ENCODE data around the gene SRSF3.

Gene SRSF3

GRCh38 chr6:36638579-36638978, 44.4 kb downstream of the SRSF3 start:
- no peak for TF ChIP-seq CTCF (IDR thresholded peaks at IDR 0.05; ENCODE audit: low read length)
- no peak for TF ChIP-seq EZH2 (IDR thresholded peaks at IDR 0.05; ENCODE audit: borderline replicate concordance, low read length)
- no peaks in the 10 kb centered on the region for H4K20me1 ChIP-seq (ENCODE audit: insufficient read depth, low read length)

GRCh38 chr6:36639171-36639808, 45.1 kb downstream of the SRSF3 start:
- Histone ChIP-seq H4K20me1 (ENCODE audit: insufficient read depth, low read length) (no peaks in the 10 kb centered on the region), H3K79me2 (ENCODE audit: insufficient read depth, low read length) (no peaks in the 10 kb centered on the region), H3K36me3 (ENCODE audit: insufficient read depth, low read length) (no peaks in the 10 kb centered on the region), H3K4me3 (ENCODE audit: low read depth, low read length, poor library complexity, severe bottlenecking) (no peak overlapping the region), H3K9me2 (ENCODE audit: low read depth, low read length) (no peaks in the 10 kb centered on the region), H3K27ac (ENCODE audit: low read depth, low read length, poor library complexity, severe bottlenecking) (no peak overlapping the region), H3K9me3 (ENCODE audit: low read length) (no peaks in the 10 kb centered on the region), H3K27me3 (ENCODE audit: insufficient read depth, low read length) (no peaks in the 10 kb centered on the region), H3K4me2 (ENCODE audit: low read length) (no peak overlapping the region), H3F3A (ENCODE audit: insufficient read depth, low read length) (no peaks in the 10 kb centered on the region), H3K4me1 (ENCODE audit: insufficient read depth, low read length, severe bottlenecking) (no peaks in the 10 kb centered on the region), H3K9ac (ENCODE audit: low read length) (no peak overlapping the region), H2AFZ (ENCODE audit: low read length) (no peak overlapping the region)
- no peak for TF ChIP-seq CTCF (IDR thresholded peaks at IDR 0.05; ENCODE audit: low read length)

More at GRCh38 chr6:36638579-36638978, 44.4 kb downstream of the SRSF3 start:
- Histone ChIP-seq H3K4me3 (ENCODE audit: low read depth, low read length, poor library complexity, severe bottlenecking) (no peak overlapping the region), H2AFZ (ENCODE audit: low read length) (no peak overlapping the region), H3K4me1 (ENCODE audit: insufficient read depth, low read length, severe bottlenecking) (no peaks in the 10 kb centered on the region), H3K36me3 (ENCODE audit: insufficient read depth, low read length) (no peaks in the 10 kb centered on the region), H3K9ac (ENCODE audit: low read length) (no peak overlapping the region), H3K27me3 (ENCODE audit: insufficient read depth, low read length) (no peaks in the 10 kb centered on the region), H3F3A (ENCODE audit: insufficient read depth, low read length) (no peaks in the 10 kb centered on the region), H3K9me2 (ENCODE audit: low read depth, low read length) (no peaks in the 10 kb centered on the region), H3K9me3 (ENCODE audit: low read length) (no peaks in the 10 kb centered on the region), H3K79me2 (ENCODE audit: insufficient read depth, low read length) (no peaks in the 10 kb centered on the region), H3K4me2 (ENCODE audit: low read length) (no peak overlapping the region), H3K27ac (ENCODE audit: low read depth, low read length, poor library complexity, severe bottlenecking) (no peak overlapping the region)

GRCh38 chr6:36641543-36641942, 47.4 kb downstream of the SRSF3 start:
- Histone ChIP-seq H4K20me1 (ENCODE audit: insufficient read depth, low read length) (no peaks in the 10 kb centered on the region), H3K27ac (ENCODE audit: low read depth, low read length, poor library complexity, severe bottlenecking) (no peak overlapping the region), H3K79me2 (ENCODE audit: insufficient read depth, low read length) (no peaks in the 10 kb centered on the region), H3K4me3 (ENCODE audit: low read depth, low read length, poor library complexity, severe bottlenecking) (no peak overlapping the region), H3K9me3 (ENCODE audit: low read length) (no peaks in the 10 kb centered on the region), H3K27me3 (ENCODE audit: insufficient read depth, low read length) (no peaks in the 10 kb centered on the region), H2AFZ (ENCODE audit: low read length) (no peak overlapping the region), H3K4me2 (ENCODE audit: low read length) (no peak overlapping the region), H3K4me1 (ENCODE audit: insufficient read depth, low read length, severe bottlenecking) (no peaks in the 10 kb centered on the region), H3K36me3 (ENCODE audit: insufficient read depth, low read length) (no peaks in the 10 kb centered on the region), H3F3A (ENCODE audit: insufficient read depth, low read length) (no peaks in the 10 kb centered on the region), H3K9ac (ENCODE audit: low read length) (no peak overlapping the region), H3K9me2 (ENCODE audit: low read depth, low read length) (no peaks in the 10 kb centered on the region)
- no peak for TF ChIP-seq CTCF (IDR thresholded peaks at IDR 0.05; ENCODE audit: low read length)
- TF ChIP-seq EZH2 (IDR thresholded peaks at IDR 0.05; ENCODE audit: borderline replicate concordance, low read length): no peak
